ENCODE data around the gene ABCA4.

GRCh38 chr1:93999840-94000415 lies 121.0 kb downstream of the ABCA4 start:
- TF ChIP-seq POLR2AphosphoS5 (IDR thresholded peaks at IDR 0.05; ENCODE audit: low read depth, low read length) (no peak), REST (IDR thresholded peaks at IDR 0.05; ENCODE audit: insufficient read depth in 1 of 2, low read depth in 2 of 2, low read length in 2 of 2) (no peak), SIN3A (IDR thresholded peaks at IDR 0.05; ENCODE audit: borderline replicate concordance, insufficient read depth, low read length) (no peak), FOXP2 (optimal IDR thresholded peaks at IDR 0.05; ENCODE audit: borderline replicate concordance, extremely low read depth, extremely low read length, insufficient read depth) (no peak)

Measured in PFSK-1 (cell line).